ENCODE data around the gene C8G. TPM values are rescaled to one million over a fixed set of nuclear protein-coding genes. Genes with fewer than 3 reads are reported as not detected.

The C8G gene
- total RNA-seq, 1 experiment from 2014 or later, result not detected

GRCh38 chr9:136941231-136942111 lies 3.6 kb upstream of the C8G start:
- no peak for DNase-seq (ENCODE audit: low read depth)

DNA sequence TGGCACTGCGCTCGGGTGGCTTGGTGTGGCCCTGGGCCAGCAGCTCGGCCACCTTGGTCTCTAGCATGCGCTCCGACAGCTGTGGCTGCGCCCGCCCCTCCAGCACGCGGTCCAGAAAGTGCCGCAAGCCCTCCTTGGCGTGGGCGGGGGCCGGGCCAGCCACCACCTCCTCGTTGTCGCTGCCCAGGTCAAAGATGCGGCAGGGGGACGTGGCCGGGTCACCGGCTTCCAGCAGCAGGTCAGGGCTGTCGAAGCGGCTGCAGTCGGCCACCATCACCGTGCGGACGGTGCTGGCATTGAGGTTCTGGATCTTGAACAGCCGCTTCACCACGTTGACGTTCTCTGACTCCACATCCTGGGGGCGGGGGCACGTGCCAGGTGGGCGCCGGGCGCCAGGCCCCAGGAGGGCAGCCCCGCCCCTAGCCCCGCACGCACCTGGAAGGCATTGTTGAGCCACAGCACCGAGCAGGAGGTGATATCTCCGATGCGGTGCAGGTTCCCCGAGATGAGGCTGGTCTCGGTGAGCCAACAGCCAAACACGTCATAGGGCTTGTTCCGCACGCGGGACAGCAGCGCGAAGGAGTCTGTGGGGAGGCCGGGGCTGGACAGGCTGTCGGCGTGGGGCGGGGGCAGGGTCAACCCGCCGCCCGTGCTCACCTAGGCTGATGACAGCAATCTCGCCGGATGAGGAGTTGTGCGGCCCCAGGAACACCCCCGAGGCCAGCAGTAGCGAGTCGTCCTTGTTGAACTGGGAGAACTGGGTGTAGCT lies 2.7 kb upstream of the C8G start:
- DNase-seq (ENCODE audit: low read depth), result no peak

- DNase-seq (ENCODE audit: low read depth), result no peak
Measured at GRCh38 chr9:136942881-136943230, 2.2 kb upstream of the C8G start.

- DNase-seq (ENCODE audit: low read depth), result peak; percentile 19
Measured at GRCh38 chr9:136943291-136944211, 1.5 kb upstream of the C8G start.

DNA sequence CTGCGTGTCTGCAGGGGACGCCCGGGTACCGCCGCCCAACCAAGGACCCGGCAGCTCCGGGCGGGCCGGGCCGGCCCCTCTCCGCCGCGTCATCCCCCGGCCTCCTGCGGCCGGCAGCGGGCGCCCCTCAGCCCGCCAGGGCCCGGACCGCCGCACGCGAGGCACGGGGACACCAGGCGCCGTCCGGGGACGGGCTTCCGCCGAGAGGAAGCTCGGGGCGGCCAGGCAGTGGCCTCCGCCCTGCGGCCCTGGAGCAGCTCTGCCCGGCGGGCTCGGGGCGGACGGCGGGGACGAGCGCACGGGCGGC lies 878 bp upstream of the C8G start:
- peak; percentile 61 for DNase-seq (ENCODE audit: low read depth)

GRCh38 chr9:136945333-136946227 lies 537 bp downstream of the C8G start:
- no peak for DNase-seq (ENCODE audit: low read depth)

DNA sequence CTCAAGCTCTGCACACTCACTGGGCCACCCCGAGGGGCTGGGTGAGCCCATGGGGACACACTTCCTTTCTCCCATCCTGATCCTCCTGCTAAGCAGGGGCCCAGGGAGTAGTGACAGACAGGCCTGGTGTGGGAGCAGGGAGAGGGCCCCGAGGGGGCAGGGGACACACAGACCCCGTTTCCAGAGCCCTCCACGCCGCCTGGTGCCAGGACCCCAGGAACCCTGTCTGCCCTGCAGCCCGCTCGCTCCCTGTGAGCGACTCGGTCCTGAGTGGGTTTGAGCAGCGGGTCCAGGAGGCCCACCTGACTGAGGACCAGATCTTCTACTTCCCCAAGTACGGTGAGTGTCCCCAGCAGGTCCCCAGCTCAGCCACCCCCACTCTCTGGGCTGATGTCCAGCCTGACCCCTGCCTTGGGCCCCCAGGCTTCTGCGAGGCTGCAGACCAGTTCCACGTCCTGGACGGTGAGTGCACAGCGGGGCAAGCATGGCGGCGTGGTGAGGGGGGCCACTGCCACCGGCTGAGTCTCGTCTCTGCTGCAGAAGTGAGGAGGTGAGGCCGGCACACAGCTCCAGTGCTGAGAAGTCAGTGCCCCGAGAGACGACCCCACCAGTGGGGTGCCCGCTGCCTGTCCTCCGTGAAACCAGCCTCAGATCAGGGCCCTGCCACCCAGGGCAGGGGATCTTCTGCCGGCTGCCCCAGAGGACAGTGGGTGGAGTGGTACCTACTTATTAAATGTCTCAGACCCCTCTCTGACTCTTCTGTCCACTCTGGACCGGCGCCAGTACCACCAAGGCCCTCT lies 1.4 kb downstream of the C8G start:
- no peak for DNase-seq (ENCODE audit: low read depth)

GRCh38 chr9:136947028-136947891 lies 2.2 kb downstream of the C8G start:
- no peak for DNase-seq (ENCODE audit: low read depth)

- DNase-seq (ENCODE audit: low read depth), result peak; percentile 17
Measured at GRCh38 chr9:136947955-136948510, 3.0 kb downstream of the C8G start.

DNA sequence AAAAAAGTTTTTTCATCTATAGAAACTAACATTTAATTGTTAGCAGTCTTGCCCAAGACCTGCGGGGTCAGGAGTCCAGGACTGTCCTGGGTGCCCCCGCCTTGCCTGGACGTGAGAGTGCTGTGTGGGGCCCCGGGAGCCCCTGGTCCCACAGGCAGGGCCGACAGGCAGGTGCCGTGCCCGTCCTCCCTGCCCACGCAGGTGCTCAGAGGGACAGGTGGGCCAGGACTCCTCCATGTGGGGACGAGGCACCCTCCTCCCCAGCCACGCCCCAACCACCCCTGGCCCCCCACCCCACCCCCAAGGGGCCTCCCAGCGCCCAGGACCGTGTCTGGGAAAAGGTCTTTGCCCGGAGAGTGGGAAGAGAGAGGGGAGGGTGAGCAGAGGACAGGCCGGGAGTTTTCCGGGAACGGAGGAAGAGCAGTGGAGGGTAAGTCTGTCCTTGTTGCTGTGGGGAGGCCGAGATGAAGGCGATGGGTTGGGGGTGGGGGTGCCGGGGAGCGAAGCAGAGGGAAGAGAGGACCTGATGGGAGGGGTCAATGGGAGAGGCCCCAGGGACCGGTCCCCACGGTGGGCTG lies 4.3 kb downstream of the C8G start:
- no peak for DNase-seq (ENCODE audit: low read depth)

DNA sequence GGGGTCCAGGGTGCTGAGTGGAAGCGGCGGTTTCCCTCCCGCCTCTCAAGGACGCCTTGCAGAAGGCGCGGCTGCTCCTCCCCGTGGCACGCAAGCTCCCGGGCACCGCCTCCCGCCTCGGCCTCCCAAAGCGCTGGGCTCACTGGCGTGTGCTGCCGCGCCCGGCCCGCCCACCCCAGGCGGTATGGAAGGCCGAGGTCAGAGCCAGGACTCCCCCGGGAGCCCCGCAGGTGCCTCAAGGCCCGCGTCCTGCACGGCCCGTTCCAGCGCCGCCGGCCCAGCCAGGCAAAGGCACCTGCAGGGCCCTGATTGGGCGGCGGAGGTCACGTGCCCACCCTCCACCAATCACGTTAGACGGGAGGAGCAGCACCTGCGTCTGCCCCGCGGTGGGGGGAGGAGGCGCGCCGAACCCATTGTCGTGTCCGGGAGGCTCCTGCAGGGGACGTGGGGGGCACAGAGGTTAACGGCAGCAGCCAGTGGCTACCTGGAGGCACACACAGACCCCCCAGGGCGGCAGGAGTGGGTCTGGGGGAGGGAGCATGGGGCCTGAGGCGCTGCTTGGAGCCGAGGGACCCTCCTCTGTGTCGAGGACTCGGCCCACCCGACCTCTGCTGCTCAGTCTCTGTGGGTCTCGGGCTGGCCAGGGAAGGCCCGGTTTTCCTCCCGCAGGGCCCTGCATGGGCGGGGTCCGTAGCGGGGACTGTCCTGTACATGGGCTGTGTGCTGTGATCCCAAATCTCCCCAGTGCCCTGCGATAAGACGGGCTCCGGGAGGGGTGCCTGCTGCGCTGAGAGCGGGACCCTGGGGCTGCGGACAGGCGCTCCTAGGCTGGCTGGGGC lies 5.0 kb downstream of the C8G start:
- DNase-seq (ENCODE audit: low read depth), result peak; percentile 56

- no peak for DNase-seq (ENCODE audit: low read depth)
Measured at GRCh38 chr9:136950656-136951276, 5.7 kb downstream of the C8G start.

GRCh38 chr9:136951541-136952320 lies 6.7 kb downstream of the C8G start, which contains the start of gene LCN12:
Gene LCN12, plus strand, starts transcription at chr9:136952273. Its CDS starts 55 bp downstream, at chr9:136952328.
- DNase-seq (ENCODE audit: low read depth), result no peak

DNA sequence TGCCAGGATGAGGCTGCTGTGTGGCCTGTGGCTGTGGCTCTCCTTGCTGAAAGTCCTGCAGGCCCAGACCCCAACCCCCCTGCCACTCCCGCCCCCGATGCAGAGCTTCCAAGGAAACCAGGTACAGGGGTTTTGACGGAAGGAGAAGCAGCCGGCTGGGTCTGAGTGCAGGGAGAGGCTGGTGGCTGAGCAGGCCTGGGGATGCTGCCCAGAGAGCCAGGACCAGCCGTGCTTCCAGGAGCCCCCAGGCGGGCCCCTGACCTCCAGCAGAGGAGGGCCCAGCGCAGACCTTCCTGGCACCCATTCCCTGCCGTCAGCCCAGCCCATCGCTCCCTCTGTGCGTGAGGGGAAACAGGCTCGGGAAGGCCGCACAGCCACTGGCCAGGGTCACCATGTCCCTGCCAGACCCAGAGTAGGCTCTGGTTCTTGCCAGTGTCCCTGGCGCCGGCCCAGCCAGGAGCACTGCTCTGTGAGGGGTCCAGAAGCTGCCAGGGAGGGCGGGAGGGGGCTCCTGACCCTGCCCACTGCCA lies 7.3 kb downstream of the C8G start:
- DNase-seq (ENCODE audit: low read depth), result no peak

- DNase-seq (ENCODE audit: low read depth), result no peak
Measured at GRCh38 chr9:136952876-136953770, 8.1 kb downstream of the C8G start.
